Measurements from ENCODE around the gene PKD2. TPM values are rescaled to one million over a fixed set of nuclear protein-coding genes. Genes with fewer than 3 reads are reported as not detected.

PKD2 gene
- total and polyA plus RNA-seq, 2 of the 13 experiments (the other 11 are each of a cell fraction or from before 2014, with no cell fraction given), result 5.6 to 9.1 TPM

DNA sequence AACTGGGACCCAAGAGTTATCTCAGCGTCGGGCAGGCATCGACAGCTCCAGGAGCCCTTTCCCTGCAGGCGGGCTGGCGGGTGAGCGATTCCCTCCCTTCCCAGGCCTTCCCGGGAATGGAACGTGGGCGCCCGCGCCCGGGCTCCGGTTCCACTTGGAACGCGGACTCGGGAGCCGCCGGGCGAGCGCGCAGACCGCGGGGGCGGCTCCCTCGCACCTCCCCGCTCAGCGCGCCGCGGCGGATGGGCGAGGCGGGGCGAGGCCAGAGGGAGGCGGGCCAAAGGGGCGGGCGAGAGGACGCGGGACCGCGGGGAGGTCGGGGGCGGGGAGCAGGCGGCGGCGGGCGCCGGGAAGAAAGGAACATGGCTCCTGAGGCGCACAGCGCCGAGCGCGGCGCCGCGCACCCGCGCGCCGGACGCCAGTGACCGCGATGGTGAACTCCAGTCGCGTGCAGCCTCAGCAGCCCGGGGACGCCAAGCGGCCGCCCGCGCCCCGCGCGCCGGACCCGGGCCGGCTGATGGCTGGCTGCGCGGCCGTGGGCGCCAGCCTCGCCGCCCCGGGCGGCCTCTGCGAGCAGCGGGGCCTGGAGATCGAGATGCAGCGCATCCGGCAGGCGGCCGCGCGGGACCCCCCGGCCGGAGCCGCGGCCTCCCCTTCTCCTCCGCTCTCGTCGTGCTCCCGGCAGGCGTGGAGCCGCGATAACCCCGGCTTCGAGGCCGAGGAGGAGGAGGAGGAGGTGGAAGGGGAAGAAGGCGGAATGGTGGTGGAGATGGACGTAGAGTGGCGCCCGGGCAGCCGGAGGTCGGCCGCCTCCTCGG, at the start of gene PKD2 (continued):
- TF ChIP-seq PRPF4 (IDR thresholded peaks at IDR 0.05; ENCODE audit: low read depth, low read length, poor library complexity, severe bottlenecking) (no peak), ZNF430 (CRISPR knock-in tag; IDR thresholded peaks at IDR 0.05) (no peak), HES4 (CRISPR knock-in tag; IDR thresholded peaks at IDR 0.05; ENCODE audit: borderline replicate concordance) (no peak), SMAD1 (CRISPR knock-in tag; IDR thresholded peaks at IDR 0.05; ENCODE audit: borderline replicate concordance, low read depth) (no peak), SRSF9 (IDR thresholded peaks at IDR 0.05; ENCODE audit: borderline replicate concordance, insufficient read depth, low read depth, low read length, poor library complexity, severe bottlenecking) (no peak), ZNF775 (CRISPR knock-in tag; IDR thresholded peaks at IDR 0.05; ENCODE audit: borderline replicate concordance) (no peak), BRD4 (CRISPR knock-in tag; IDR thresholded peaks at IDR 0.05) (no peak), ZNF225 (CRISPR knock-in tag; IDR thresholded peaks at IDR 0.05) (no peak), NR2C2 (CRISPR knock-in tag; IDR thresholded peaks at IDR 0.05; ENCODE audit: borderline replicate concordance) (no peak), ZBTB20 (CRISPR knock-in tag; IDR thresholded peaks at IDR 0.05; ENCODE audit: borderline replicate concordance, low read depth) (no peak), ZNF230 (CRISPR knock-in tag; IDR thresholded peaks at IDR 0.05) (no peak), TBP (CRISPR knock-in tag; IDR thresholded peaks at IDR 0.05) (no peak), TMF1 (CRISPR knock-in tag; IDR thresholded peaks at IDR 0.05; ENCODE audit: low read depth) (peak; percentile 73; the same call in 1 of the 2 replicates)
- TF ChIP-seq, protein P1, sequence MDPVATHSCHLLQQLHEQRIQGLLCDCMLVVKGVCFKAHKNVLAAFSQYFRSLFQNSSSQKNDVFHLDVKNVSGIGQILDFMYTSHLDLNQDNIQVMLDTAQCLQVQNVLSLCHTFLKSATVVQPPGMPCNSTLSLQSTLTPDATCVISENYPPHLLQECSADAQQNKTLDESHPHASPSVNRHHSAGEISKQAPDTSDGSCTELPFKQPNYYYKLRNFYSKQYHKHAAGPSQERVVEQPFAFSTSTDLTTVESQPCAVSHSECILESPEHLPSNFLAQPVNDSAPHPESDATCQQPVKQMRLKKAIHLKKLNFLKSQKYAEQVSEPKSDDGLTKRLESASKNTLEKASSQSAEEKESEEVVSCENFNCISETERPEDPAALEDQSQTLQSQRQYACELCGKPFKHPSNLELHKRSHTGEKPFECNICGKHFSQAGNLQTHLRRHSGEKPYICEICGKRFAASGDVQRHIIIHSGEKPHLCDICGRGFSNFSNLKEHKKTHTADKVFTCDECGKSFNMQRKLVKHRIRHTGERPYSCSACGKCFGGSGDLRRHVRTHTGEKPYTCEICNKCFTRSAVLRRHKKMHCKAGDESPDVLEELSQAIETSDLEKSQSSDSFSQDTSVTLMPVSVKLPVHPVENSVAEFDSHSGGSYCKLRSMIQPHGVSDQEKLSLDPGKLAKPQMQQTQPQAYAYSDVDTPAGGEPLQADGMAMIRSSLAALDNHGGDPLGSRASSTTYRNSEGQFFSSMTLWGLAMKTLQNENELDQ (CRISPR knock-in tag; IDR thresholded peaks at IDR 0.05; ENCODE audit: borderline replicate concordance), result no peak
- TF ChIP-seq, protein P2, sequence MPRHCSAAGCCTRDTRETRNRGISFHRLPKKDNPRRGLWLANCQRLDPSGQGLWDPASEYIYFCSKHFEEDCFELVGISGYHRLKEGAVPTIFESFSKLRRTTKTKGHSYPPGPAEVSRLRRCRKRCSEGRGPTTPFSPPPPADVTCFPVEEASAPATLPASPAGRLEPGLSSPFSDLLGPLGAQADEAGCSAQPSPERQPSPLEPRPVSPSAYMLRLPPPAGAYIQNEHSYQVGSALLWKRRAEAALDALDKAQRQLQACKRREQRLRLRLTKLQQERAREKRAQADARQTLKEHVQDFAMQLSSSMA (CRISPR knock-in tag; IDR thresholded peaks at IDR 0.05), result no peak; the same call in 1 of the 2 replicates
- TF ChIP-seq, protein P3, sequence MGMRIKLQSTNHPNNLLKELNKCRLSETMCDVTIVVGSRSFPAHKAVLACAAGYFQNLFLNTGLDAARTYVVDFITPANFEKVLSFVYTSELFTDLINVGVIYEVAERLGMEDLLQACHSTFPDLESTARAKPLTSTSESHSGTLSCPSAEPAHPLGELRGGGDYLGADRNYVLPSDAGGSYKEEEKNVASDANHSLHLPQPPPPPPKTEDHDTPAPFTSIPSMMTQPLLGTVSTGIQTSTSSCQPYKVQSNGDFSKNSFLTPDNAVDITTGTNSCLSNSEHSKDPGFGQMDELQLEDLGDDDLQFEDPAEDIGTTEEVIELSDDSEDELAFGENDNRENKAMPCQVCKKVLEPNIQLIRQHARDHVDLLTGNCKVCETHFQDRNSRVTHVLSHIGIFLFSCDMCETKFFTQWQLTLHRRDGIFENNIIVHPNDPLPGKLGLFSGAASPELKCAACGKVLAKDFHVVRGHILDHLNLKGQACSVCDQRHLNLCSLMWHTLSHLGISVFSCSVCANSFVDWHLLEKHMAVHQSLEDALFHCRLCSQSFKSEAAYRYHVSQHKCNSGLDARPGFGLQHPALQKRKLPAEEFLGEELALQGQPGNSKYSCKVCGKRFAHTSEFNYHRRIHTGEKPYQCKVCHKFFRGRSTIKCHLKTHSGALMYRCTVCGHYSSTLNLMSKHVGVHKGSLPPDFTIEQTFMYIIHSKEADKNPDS (CRISPR knock-in tag; IDR thresholded peaks at IDR 0.05), result no peak
- TF ChIP-seq, protein P4, sequence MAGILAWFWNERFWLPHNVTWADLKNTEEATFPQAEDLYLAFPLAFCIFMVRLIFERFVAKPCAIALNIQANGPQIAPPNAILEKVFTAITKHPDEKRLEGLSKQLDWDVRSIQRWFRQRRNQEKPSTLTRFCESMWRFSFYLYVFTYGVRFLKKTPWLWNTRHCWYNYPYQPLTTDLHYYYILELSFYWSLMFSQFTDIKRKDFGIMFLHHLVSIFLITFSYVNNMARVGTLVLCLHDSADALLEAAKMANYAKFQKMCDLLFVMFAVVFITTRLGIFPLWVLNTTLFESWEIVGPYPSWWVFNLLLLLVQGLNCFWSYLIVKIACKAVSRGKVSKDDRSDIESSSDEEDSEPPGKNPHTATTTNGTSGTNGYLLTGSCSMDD (CRISPR knock-in tag; IDR thresholded peaks at IDR 0.05), result no peak

Measured in HepG2 (cell line).